HepG2 (cell line): ENCODE measurements around the gene C14orf132.

ENCODE experiments used
- ARHGAP35 ChIP-seq: sonication (generic); formaldehyde crosslinking; IDR thresholded peaks from 2 replicates; pipeline ENCODE4 v1.9.0; 2022; ENCODE audit warnings: mild to moderate bottlenecking, inconsistent platforms, moderate library complexity, missing genetic modification reagents, borderline replicate concordance
- KDM4B ChIP-seq: sonication (generic); formaldehyde crosslinking; IDR thresholded peaks from 2 replicates; pipeline ENCODE4 v1.4.0; 2020; ENCODE audit warnings: missing genetic modification reagents
- POLR2AphosphoS5 ChIP-seq: IDR thresholded peaks from 2 replicates; pipeline ENCODE4 v1.6.1; 2012; ENCODE audit warnings: low read depth, low read length
- RAD51 ChIP-seq: fragments of 450-650 bp; IDR thresholded peaks from 2 replicates; pipeline ENCODE4 v1.6.1; 2016; ENCODE audit warnings: borderline replicate concordance
- RXRA ChIP-seq: sonication (generic); formaldehyde crosslinking; IDR thresholded peaks from 2 replicates; pipeline ENCODE4 v1.5.1; 2020; ENCODE audit warnings: missing genetic modification reagents
- SRF ChIP-seq: IDR thresholded peaks from 2 replicates; pipeline ENCODE4 v1.6.1; 2011; ENCODE audit warnings: mild to moderate bottlenecking, low read depth, low read length, moderate library complexity
- TCF7L2 ChIP-seq: IDR thresholded peaks from 2 replicates; pipeline ENCODE4 v1.6.1; 2011; ENCODE audit warnings: mild to moderate bottlenecking, low read depth, low read length, moderate library complexity
- ZNF121 ChIP-seq: sonication (generic); formaldehyde crosslinking; IDR thresholded peaks from 2 replicates; pipeline ENCODE4 v1.5.0; 2020; ENCODE audit warnings: mild to moderate bottlenecking, missing genetic modification reagents
- ZNF331 ChIP-seq: sonication (generic); formaldehyde crosslinking; IDR thresholded peaks from 2 replicates; pipeline ENCODE4 v1.4.0; 2020; ENCODE audit warnings: missing genetic modification reagents
- ZNF512 ChIP-seq: sonication (generic); formaldehyde crosslinking; IDR thresholded peaks from 2 replicates; pipeline ENCODE4 v1.4.0; 2020; ENCODE audit warnings: mild to moderate bottlenecking, missing genetic modification reagents
- ZNF512B ChIP-seq: sonication (generic); formaldehyde crosslinking; IDR thresholded peaks from 2 replicates; pipeline ENCODE4 v1.5.1; 2020; ENCODE audit warnings: missing genetic modification reagents, mild to moderate bottlenecking, borderline replicate concordance

- TF ChIP-seq ZNF512B (CRISPR knock-in tag) (no peak), ZNF512 (CRISPR knock-in tag) (no peak), ARHGAP35 (CRISPR knock-in tag) (no peak), RXRA (CRISPR knock-in tag) (no peak), TCF7L2 (no peak), RAD51 (no peak), KDM4B (CRISPR knock-in tag) (no peak), POLR2AphosphoS5 (no peak), ZNF121 (CRISPR knock-in tag) (no peak), ZNF331 (CRISPR knock-in tag) (no peak), SRF (no peak)
Observed at GRCh38 chr14:96086574-96087077, 47.5 kb downstream of the C14orf132 start.
